Glutamatergic neuron (in vitro differentiated cells): ENCODE measurements around the gene LGR6. TPM values are rescaled to one million over a fixed set of nuclear protein-coding genes. Genes with fewer than 3 reads are reported as not detected.

Experiments used
- DNase-seq: peaks from one replicate; pipeline ENCODE4 v3.0.0; 2022
- H3K27ac Mint-ChIP-seq: one replicate; pipeline ENCODE4 v1.8.0; 2020; ENCODE audit warnings: mild to moderate bottlenecking, mixed read lengths, inconsistent platforms; ENCODE audit not compliant: unreplicated experiment
- H3K27me3 Mint-ChIP-seq: one replicate; pipeline ENCODE4 v1.8.0; 2020; ENCODE audit warnings: mild to moderate bottlenecking, moderate library complexity, mixed read lengths, inconsistent platforms; ENCODE audit not compliant: unreplicated experiment
- H3K36me3 Mint-ChIP-seq: one replicate; pipeline ENCODE4 v1.8.0; 2020; ENCODE audit warnings: mild to moderate bottlenecking, mixed read lengths, inconsistent platforms; ENCODE audit not compliant: unreplicated experiment
- H3K4me1 Mint-ChIP-seq: one replicate; pipeline ENCODE4 v1.8.0; 2020; ENCODE audit warnings: mild to moderate bottlenecking, low read depth, mixed read lengths, inconsistent platforms; ENCODE audit not compliant: unreplicated experiment
- H3K4me3 Mint-ChIP-seq: one replicate; pipeline ENCODE4 v1.8.0; 2020; ENCODE audit warnings: mild to moderate bottlenecking, mixed read lengths, inconsistent platforms; ENCODE audit not compliant: unreplicated experiment
- H3K9me3 Mint-ChIP-seq: one replicate; pipeline ENCODE4 v1.8.0; 2020; ENCODE audit warnings: mild to moderate bottlenecking, moderate library complexity, mixed read lengths, inconsistent platforms; ENCODE audit not compliant: unreplicated experiment
- CTCF ChIP-seq: fragments of 200-600 bp; sonication (generic); IDR thresholded peaks from one replicate; pipeline ENCODE4 v1.5.0; 2021; ENCODE audit not compliant: partially characterized antibody, unreplicated experiment
- total RNA-seq: library from RNA; stranded (reverse); fragmentation: NEBNext Ultra II Directional; extraction: Animal tissue kit (Norgen Biotek cat#: 25700); gene quantifications from one replicate; pipeline ENCODE4 v1.2.1, GENCODE V29; 2021; ENCODE audit not compliant: unreplicated experiment

Gene LGR6
- total RNA-seq, 1 donor from 2014 or later = 0.37 TPM

DNA sequence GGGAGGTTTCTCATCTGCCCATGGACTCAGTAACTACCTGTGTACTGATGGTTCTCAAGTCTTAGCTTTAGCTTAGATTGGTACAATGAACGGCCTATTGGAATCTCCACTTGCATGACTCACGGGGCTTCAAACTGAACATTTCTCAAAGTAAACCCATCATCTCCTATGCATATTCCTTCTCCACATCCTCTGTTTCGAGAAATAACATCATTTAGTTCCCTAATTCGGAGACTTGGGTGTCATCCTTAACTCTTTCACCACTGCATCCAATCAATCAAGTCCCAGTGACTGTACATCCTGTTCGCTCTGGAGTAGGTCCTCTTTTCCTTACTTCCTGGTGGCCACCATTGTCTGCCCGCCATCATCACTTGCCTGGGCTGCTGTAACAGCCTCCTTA, 55.8 kb downstream of the LGR6 start:
- H3K27ac Mint-ChIP-seq = peak overlapping the region; percentile 29
- no peak for TF ChIP-seq CTCF
- H3K9me3 Mint-ChIP-seq = peaks cover 5% of the 10 kb centered on the region
- peaks cover 12% of the 10 kb centered on the region for H3K4me1 Mint-ChIP-seq
- no peaks in the 10 kb centered on the region for H3K36me3 Mint-ChIP-seq
- no peak for DNase-seq
- H3K27me3 Mint-ChIP-seq = peaks cover 4% of the 10 kb centered on the region
- no peak overlapping the region for H3K4me3 Mint-ChIP-seq

- Mint-ChIP-seq H3K9me3 (peaks cover 5% of the 10 kb centered on the region), H3K36me3 (no peaks in the 10 kb centered on the region), H3K4me3 (no peak overlapping the region), H3K27ac (no peak overlapping the region), H3K4me1 (peaks cover 12% of the 10 kb centered on the region), H3K27me3 (peaks cover 4% of the 10 kb centered on the region)
- no peak for DNase-seq
- TF ChIP-seq CTCF = no peak
Measured at GRCh38 chr1:202249846-202250245, 56.2 kb downstream of the LGR6 start.

DNA sequence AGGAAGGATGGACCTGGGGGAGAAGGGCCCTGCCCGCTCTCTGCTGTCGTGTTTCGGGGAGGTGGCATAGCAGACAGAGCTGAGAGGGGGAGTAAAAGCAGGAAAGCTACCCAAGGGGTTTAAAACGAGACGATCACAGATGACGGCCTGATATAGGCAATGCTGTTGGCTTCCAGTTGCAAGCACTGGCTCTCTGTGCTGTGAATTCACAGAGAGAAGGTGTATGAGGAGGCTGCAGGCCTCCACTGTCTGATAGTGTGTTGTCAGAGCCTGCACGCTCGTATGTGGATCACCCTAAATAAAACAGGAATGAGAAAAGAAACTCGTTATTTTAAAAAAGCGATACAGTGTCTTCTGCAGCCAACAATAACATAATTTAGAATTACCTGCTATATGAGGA, 57.4 kb downstream of the LGR6 start:
- Mint-ChIP-seq H3K27ac (no peak overlapping the region), H3K27me3 (peaks cover 4% of the 10 kb centered on the region), H3K4me3 (no peak overlapping the region), H3K9me3 (peaks cover 5% of the 10 kb centered on the region), H3K4me1 (peaks cover 12% of the 10 kb centered on the region), H3K36me3 (no peaks in the 10 kb centered on the region)
- TF ChIP-seq CTCF = no peak
- no peak for DNase-seq

DNA sequence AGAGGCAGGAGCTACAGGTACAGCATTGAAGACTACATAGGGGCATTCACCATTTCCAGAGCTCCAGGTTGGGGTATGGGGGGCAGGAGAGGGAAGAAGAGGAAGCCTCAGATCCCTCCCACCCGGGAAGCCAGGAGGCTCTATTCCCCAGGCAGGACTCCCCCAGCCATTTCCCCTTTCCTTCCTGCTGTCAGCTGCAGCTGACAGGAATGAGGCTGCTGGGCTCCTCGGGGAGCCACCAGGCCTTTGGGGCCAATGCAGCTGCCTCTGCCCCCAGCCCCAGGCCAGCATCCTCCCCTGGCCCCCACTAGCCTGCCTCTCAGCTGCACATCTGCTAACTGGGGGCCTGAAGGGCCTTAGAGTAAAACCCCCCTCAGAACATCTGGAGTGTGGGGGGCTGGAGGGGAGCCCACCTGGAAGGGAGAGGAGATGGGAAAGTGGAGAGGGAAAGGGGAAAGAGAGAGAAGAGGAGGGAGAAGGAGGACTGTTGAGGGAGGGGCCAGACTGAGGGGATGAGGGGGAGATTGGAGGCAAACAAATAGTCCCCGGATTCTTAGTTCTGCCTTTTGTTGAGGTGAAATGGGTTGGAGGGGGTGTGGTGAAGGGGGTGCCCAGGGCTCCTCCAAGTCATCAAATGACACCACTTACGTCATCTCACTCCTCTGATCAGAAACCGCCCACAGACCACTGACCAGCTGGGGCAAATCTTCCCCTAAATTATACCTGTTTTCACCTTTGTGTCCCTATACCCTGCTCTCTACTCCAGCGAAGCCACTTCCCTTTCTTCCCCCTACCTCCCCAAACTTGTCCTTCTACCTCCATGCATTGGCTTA, 58.0 kb downstream of the LGR6 start:
- Mint-ChIP-seq H3K36me3 (no peaks in the 10 kb centered on the region), H3K27me3 (peaks cover 4% of the 10 kb centered on the region)
- no peak for DNase-seq

More for the DNA sequence above, 58.0 kb downstream of the LGR6 start:
- H3K4me1 Mint-ChIP-seq = peaks cover 9% of the 10 kb centered on the region
- peaks cover 5% of the 10 kb centered on the region for H3K9me3 Mint-ChIP-seq
- H3K4me3 Mint-ChIP-seq = no peak overlapping the region
- H3K27ac Mint-ChIP-seq = no peak overlapping the region
- TF ChIP-seq CTCF = no peak
